Measurements from ENCODE around the gene CEMIP. TPM values are rescaled to one million over a fixed set of nuclear protein-coding genes. Genes with fewer than 3 reads are reported as not detected.

Gene CEMIP
- total and polyA plus RNA-seq, 10 of the 15 experiments (the other 5 are each of a cell fraction or from before 2014, with no cell fraction given): 0.01 to 0.44 (median 0.16) TPM; not detected in 6

GRCh38 chr15:80789796-80790195, 10.6 kb downstream of the CEMIP start:
- RAD21 ChIA-PET (ENCODE audit: unreplicated experiment): no interaction called here
- Histone ChIP-seq H2AFZ (ENCODE audit: control insufficient read depth, low read depth, low read length) (no peak overlapping the region), H3K27me3 (replicated peaks in 1 of 2; ENCODE audit: control insufficient read depth in 2 of 2, insufficient read depth in 2 of 2, low read length in 1 of 2) (peaks cover 0 to 4% of the 10 kb centered on the region in 2 experiments; a peak in 3 of 4 replicates), H3K36me3 (ENCODE audit: control insufficient read depth in 2 of 2, insufficient read depth in 2 of 2, low read length in 1 of 2) (no peaks in the 10 kb centered on the region), H3K4me1 (ENCODE audit: control insufficient read depth, insufficient read depth, low read length) (no peaks in the 10 kb centered on the region), H3K9me3 (replicated peaks; ENCODE audit: control insufficient read depth, insufficient read depth, low read length) (no peaks in the 10 kb centered on the region), H3K9ac (ENCODE audit: control insufficient read depth, insufficient read depth, low read length) (no peak overlapping the region), H4K20me1 (ENCODE audit: control insufficient read depth, insufficient read depth) (no peaks in the 10 kb centered on the region), H3K4me3 (no peak overlapping the region), H3K79me2 (ENCODE audit: control insufficient read depth, insufficient read depth, low read length) (no peaks in the 10 kb centered on the region), H3K4me2 (ENCODE audit: control insufficient read depth, insufficient read depth) (no peak overlapping the region), H3K27ac (ENCODE audit: control insufficient read depth, insufficient read depth) (no peak overlapping the region)
- DNase-seq (ENCODE audit: low read depth, low spot score): no peak
- in situ Hi-C loops (cut with MboI): no loop called here
- no peak for FAIRE-seq
- POLR2A ChIA-PET: no interaction called here
- no TSS peak for BruUV-seq (replicated peaks)
- SMC1A ChIA-PET (ENCODE audit: uncharacterized antibody, unreplicated experiment): interaction anchor here (1.5 kb wide), 1 partner anchor 14 kb away, joined by 3 read pairs; no protein-coding TSS in a partner anchor
- no peak for ATAC-seq
- CTCF ChIA-PET: interaction anchor here (1.1 to 3.3 kb wide), 2 partner anchors 13 to 180 kb away, joined by 3 to 13 read pairs; no protein-coding TSS in a partner anchor
- intact Hi-C loops (cut with micrococcal nuclease; ENCODE audit: unreplicated experiment): no loop called here
- TF ChIP-seq RB1 (IDR thresholded peaks at IDR 0.05; ENCODE audit: borderline replicate concordance) (no peak), MYB (IDR thresholded peaks at IDR 0.05; ENCODE audit: borderline replicate concordance, low read depth, low read length) (no peak), NFIC (IDR thresholded peaks at IDR 0.05; ENCODE audit: low read depth, low read length) (no peak), SPI1 (IDR thresholded peaks at IDR 0.05; ENCODE audit: borderline replicate concordance, insufficient read depth, low read depth, low read length) (no peak), ZBTB11 (CRISPR knock-in tag; IDR thresholded peaks at IDR 0.05) (no peak), JUNB (IDR thresholded peaks at IDR 0.05) (no peak), HDAC2 (IDR thresholded peaks at IDR 0.05) (no peak), TCF7 (IDR thresholded peaks at IDR 0.05; ENCODE audit: borderline replicate concordance) (no peak), CHD2 (IDR thresholded peaks at IDR 0.05; ENCODE audit: borderline replicate concordance, low read depth, low read length) (no peak), MEF2B (IDR thresholded peaks at IDR 0.05; ENCODE audit: partially characterized antibody, poor library complexity, severe bottlenecking) (no peak), NR2F1 (conservative IDR thresholded peaks at IDR 0.05) (no peak), SMAD5 (IDR thresholded peaks at IDR 0.05; ENCODE audit: low read depth) (no peak)
- TF ChIP-seq, protein P1, sequence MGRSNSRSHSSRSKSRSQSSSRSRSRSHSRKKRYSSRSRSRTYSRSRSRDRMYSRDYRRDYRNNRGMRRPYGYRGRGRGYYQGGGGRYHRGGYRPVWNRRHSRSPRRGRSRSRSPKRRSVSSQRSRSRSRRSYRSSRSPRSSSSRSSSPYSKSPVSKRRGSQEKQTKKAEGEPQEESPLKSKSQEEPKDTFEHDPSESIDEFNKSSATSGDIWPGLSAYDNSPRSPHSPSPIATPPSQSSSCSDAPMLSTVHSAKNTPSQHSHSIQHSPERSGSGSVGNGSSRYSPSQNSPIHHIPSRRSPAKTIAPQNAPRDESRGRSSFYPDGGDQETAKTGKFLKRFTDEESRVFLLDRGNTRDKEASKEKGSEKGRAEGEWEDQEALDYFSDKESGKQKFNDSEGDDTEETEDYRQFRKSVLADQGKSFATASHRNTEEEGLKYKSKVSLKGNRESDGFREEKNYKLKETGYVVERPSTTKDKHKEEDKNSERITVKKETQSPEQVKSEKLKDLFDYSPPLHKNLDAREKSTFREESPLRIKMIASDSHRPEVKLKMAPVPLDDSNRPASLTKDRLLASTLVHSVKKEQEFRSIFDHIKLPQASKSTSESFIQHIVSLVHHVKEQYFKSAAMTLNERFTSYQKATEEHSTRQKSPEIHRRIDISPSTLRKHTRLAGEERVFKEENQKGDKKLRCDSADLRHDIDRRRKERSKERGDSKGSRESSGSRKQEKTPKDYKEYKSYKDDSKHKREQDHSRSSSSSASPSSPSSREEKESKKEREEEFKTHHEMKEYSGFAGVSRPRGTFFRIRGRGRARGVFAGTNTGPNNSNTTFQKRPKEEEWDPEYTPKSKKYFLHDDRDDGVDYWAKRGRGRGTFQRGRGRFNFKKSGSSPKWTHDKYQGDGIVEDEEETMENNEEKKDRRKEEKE (IDR thresholded peaks at IDR 0.05): no peak
- TF ChIP-seq, protein P2, sequence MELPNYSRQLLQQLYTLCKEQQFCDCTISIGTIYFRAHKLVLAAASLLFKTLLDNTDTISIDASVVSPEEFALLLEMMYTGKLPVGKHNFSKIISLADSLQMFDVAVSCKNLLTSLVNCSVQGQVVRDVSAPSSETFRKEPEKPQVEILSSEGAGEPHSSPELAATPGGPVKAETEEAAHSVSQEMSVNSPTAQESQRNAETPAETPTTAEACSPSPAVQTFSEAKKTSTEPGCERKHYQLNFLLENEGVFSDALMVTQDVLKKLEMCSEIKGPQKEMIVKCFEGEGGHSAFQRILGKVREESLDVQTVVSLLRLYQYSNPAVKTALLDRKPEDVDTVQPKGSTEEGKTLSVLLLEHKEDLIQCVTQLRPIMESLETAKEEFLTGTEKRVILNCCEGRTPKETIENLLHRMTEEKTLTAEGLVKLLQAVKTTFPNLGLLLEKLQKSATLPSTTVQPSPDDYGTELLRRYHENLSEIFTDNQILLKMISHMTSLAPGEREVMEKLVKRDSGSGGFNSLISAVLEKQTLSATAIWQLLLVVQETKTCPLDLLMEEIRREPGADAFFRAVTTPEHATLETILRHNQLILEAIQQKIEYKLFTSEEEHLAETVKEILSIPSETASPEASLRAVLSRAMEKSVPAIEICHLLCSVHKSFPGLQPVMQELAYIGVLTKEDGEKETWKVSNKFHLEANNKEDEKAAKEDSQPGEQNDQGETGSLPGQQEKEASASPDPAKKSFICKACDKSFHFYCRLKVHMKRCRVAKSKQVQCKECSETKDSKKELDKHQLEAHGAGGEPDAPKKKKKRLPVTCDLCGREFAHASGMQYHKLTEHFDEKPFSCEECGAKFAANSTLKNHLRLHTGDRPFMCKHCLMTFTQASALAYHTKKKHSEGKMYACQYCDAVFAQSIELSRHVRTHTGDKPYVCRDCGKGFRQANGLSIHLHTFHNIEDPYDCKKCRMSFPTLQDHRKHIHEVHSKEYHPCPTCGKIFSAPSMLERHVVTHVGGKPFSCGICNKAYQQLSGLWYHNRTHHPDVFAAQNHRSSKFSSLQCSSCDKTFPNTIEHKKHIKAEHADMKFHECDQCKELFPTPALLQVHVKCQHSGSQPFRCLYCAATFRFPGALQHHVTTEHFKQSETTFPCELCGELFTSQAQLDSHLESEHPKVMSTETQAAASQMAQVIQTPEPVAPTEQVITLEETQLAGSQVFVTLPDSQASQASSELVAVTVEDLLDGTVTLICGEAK (IDR thresholded peaks at IDR 0.05; ENCODE audit: borderline replicate concordance): no peak
- 1% methylated on average over 4 of the region's 4 CpGs for WGBS (ENCODE audit: insufficient coverage, insufficient replicate concordance, low lambda C conversion rate, missing lambda C conversion rate)

Data from GM12878 (cell line).